ENCODE results near the gene SEC14L2.

SEC14L2 gene

GRCh38 chr22:30396871-30397655 is at the start of gene SEC14L2:
SEC14L2 (plus strand) TSS chr22:30397018; CDS start chr22:30397117, 99 bp downstream.
- DNase-seq: peak; percentile 54 to 69

GRCh38 chr22:30347255-30347892 is 49.4 kb upstream of the SEC14L2 start:
- DNase-seq: no peak

GRCh38 chr22:30348404-30348803 is 48.4 kb upstream of the SEC14L2 start:
- no peak for DNase-seq

- DNase-seq: no peak
Measured at GRCh38 chr22:30348809-30349208, 48.0 kb upstream of the SEC14L2 start.

GRCh38 chr22:30351226-30351625 is 45.6 kb upstream of the SEC14L2 start:
- no peak for DNase-seq

GRCh38 chr22:30354644-30355043 is 42.2 kb upstream of the SEC14L2 start:
- no peak for DNase-seq

GRCh38 chr22:30356449-30357235 is 40.2 kb upstream of the SEC14L2 start, which contains the start of the genes CCDC157 and SF3A1:
CCDC157 (plus strand) TSS chr22:30357007; CDS start chr22:30366001, 8,994 bp downstream.
SF3A1 (minus strand) TSS chr22:30356894; CDS start chr22:30356792, 102 bp downstream.
- peak; percentile 80 to 85 for DNase-seq

GRCh38 chr22:30357236-30357570 is 39.6 kb upstream of the SEC14L2 start:
- no peak for DNase-seq

GRCh38 chr22:30357650-30358215 is 39.1 kb upstream of the SEC14L2 start:
- no peak for DNase-seq

- DNase-seq: no peak
Measured at GRCh38 chr22:30358541-30358940, 38.3 kb upstream of the SEC14L2 start.

- no peak for DNase-seq
Measured at GRCh38 chr22:30361916-30362650, 34.7 kb upstream of the SEC14L2 start.

- DNase-seq: no peak
Measured at GRCh38 chr22:30362651-30363281, 34.1 kb upstream of the SEC14L2 start.

GRCh38 chr22:30365891-30366290 is 30.9 kb upstream of the SEC14L2 start:
- DNase-seq: no peak

- no peak for DNase-seq
Measured at GRCh38 chr22:30368420-30368819, 28.4 kb upstream of the SEC14L2 start.

- DNase-seq: no peak
Measured at GRCh38 chr22:30370641-30371230, 26.1 kb upstream of the SEC14L2 start.

- DNase-seq: no peak
Measured at GRCh38 chr22:30371321-30371720, 25.5 kb upstream of the SEC14L2 start.

GRCh38 chr22:30371981-30372380 is 24.8 kb upstream of the SEC14L2 start:
- DNase-seq: no peak

- DNase-seq: no peak
Measured at GRCh38 chr22:30372915-30373314, 23.9 kb upstream of the SEC14L2 start.

GRCh38 chr22:30373331-30374325 is 23.2 kb upstream of the SEC14L2 start:
- DNase-seq: no peak

- no peak for DNase-seq
Measured at GRCh38 chr22:30375312-30375849, 21.4 kb upstream of the SEC14L2 start.
